ENCODE results near the gene FN1. TPM values are rescaled to one million over a fixed set of nuclear protein-coding genes. Genes with fewer than 3 reads are reported as not detected.

Gene FN1
- total and polyA plus RNA-seq, 8 donors: 42.0 to 861 (median 252) TPM

GRCh38 chr2:215356948-215357461 lies 78.9 kb downstream of the FN1 start:
- WGBS, 5 donors: 71 to 93% (median 89%) methylated on average over 9 of the region's 9 CpGs
- no peaks in the 10 kb centered on the region for H3K9me3 ChIP-seq
- intact Hi-C loops (cut with DNase I; ENCODE audit: low total_unique reads): no loop called here
- TF ChIP-seq CTCF (IDR thresholded peaks at IDR 0.05): no peak
- TF ChIP-seq EP300 (IDR thresholded peaks at IDR 0.05): no peak
- no peak for TF ChIP-seq POLR2AphosphoS5 (IDR thresholded peaks at IDR 0.05)
- no peak for TF ChIP-seq POLR2A (IDR thresholded peaks at IDR 0.05)
- H3K36me3 ChIP-seq: peaks cover 4 to 36% (median 25%) of the 10 kb centered on the region in 4 donors
- no peak for DNase-seq
- H3K4me3 ChIP-seq: no peak overlapping the region
- H3K27ac ChIP-seq: no peak overlapping the region
- no peaks in the 10 kb centered on the region for H3K4me1 ChIP-seq
- H3K27me3 ChIP-seq: no peaks in the 10 kb centered on the region

GRCh38 chr2:215356334-215356947 lies 79.4 kb downstream of the FN1 start:
- Histone ChIP-seq H3K36me3 (peaks cover 4 to 31% (median 20%) of the 10 kb centered on the region in 4 donors), H3K4me1 (no peaks in the 10 kb centered on the region), H3K27me3 (no peaks in the 10 kb centered on the region), H3K9me3 (no peaks in the 10 kb centered on the region), H3K4me3 (no peak overlapping the region), H3K27ac (no peak overlapping the region)
- no peak for DNase-seq
- TF ChIP-seq CTCF (IDR thresholded peaks at IDR 0.05): no peak
- TF ChIP-seq POLR2AphosphoS5 (IDR thresholded peaks at IDR 0.05): no peak
- no peak for TF ChIP-seq EP300 (IDR thresholded peaks at IDR 0.05)
- TF ChIP-seq POLR2A (IDR thresholded peaks at IDR 0.05): no peak
- 90 to 96% (median 94%) methylated on average over 7 of the region's 7 CpGs for WGBS, 5 donors
- intact Hi-C loops (cut with DNase I; ENCODE audit: low total_unique reads): no loop called here

GRCh38 chr2:215355801-215356200 lies 80.1 kb downstream of the FN1 start:
- no peaks in the 10 kb centered on the region for H3K27me3 ChIP-seq
- no peak overlapping the region for H3K4me3 ChIP-seq
- no peak for TF ChIP-seq EP300 (IDR thresholded peaks at IDR 0.05)
- TF ChIP-seq CTCF (IDR thresholded peaks at IDR 0.05): no peak
- TF ChIP-seq POLR2AphosphoS5 (IDR thresholded peaks at IDR 0.05): no peak
- no peak for TF ChIP-seq POLR2A (IDR thresholded peaks at IDR 0.05)
- intact Hi-C loops (cut with DNase I; ENCODE audit: low total_unique reads): no loop called here
- WGBS, 5 donors: 91 to 97% (median 94%) methylated on average over 7 of the region's 7 CpGs
- H3K27ac ChIP-seq: no peak overlapping the region
- no peaks in the 10 kb centered on the region for H3K4me1 ChIP-seq
- H3K9me3 ChIP-seq: no peaks in the 10 kb centered on the region
- DNase-seq: no peak
- peaks cover 0 to 28% (median 20%) of the 10 kb centered on the region in 4 donors for H3K36me3 ChIP-seq

- no peak for DNase-seq
- WGBS, 5 donors: 87 to 92% (median 91%) methylated on average over 9 of the region's 9 CpGs
- Histone ChIP-seq H3K27ac (no peak overlapping the region), H3K4me3 (no peak overlapping the region), H3K4me1 (no peaks in the 10 kb centered on the region), H3K27me3 (no peaks in the 10 kb centered on the region), H3K9me3 (no peaks in the 10 kb centered on the region), H3K36me3 (peaks cover 0 to 29% (median 23%) of the 10 kb centered on the region in 4 donors)
- intact Hi-C loops (cut with DNase I; ENCODE audit: low total_unique reads): no loop called here
- TF ChIP-seq POLR2AphosphoS5 (IDR thresholded peaks at IDR 0.05): no peak
- TF ChIP-seq POLR2A (IDR thresholded peaks at IDR 0.05): no peak
- no peak for TF ChIP-seq CTCF (IDR thresholded peaks at IDR 0.05)
- TF ChIP-seq EP300 (IDR thresholded peaks at IDR 0.05): no peak
These were observed 80.8 kb downstream of the FN1 start for GRCh38 chr2:215354771-215355695.

Data from stomach (tissue), 9 donors.